Stomach (tissue), 9 donors: Measurements from ENCODE around the gene ADCY9. TPM values are rescaled to one million over a fixed set of nuclear protein-coding genes. Genes with fewer than 3 reads are reported as not detected.
"Not testable (repeated sequence)": the region's sequence is repeated elsewhere in the genome, so short reads cannot be mapped to it uniquely, and the experiment has no call there.

Experiments used
- DNase-seq, 2 donors: peaks; one replicate each; pipeline versions ENCODE4 v3.0.0 to v3.0.0-alpha.2; 2013 to 2019
- H3K27ac ChIP-seq, 5 donors: fragments of 200-600 bp in 4 of 5; sonication (generic) in 4 of 5; one replicate each; pipeline ENCODE4 v1.5.1; 2013 to 2019; ENCODE audit warnings: mild to moderate bottlenecking in 1 of 5, moderate library complexity in 1 of 5
- H3K27me3 ChIP-seq, 3 donors: fragments of 200-600 bp; sonication (generic); one replicate each; pipeline ENCODE4 v1.5.1; 2017 to 2019; ENCODE audit warnings: mixed run types in 1 of 3
- H3K36me3 ChIP-seq, 4 donors: fragments of 200-600 bp; sonication (generic); 1 replicate in 3 of 4; 2 replicates in 1 of 4; pipeline ENCODE4 v1.5.1; 2016 to 2019
- H3K4me1 ChIP-seq, 4 donors: fragments of 200-600 bp; sonication (generic); one replicate each; pipeline ENCODE4 v1.5.1; 2016 to 2019
- H3K4me3 ChIP-seq, 4 donors: fragments of 200-600 bp; sonication (generic) in 3 of 4; one replicate each; pipeline ENCODE4 v1.5.1; 2016 to 2019; ENCODE audit warnings: mild to moderate bottlenecking in 1 of 4
- H3K9me3 ChIP-seq, 4 donors: fragments of 200-600 bp; sonication (generic); one replicate each; pipeline ENCODE4 v1.5.1; 2016 to 2019
- CTCF ChIP-seq, 7 experiments: fragments of 450-650 bp in 4 of 7; fragments of 200-600 bp in 3 of 7; sonication (generic) in 3 of 7; IDR thresholded peaks; one replicate each; pipeline ENCODE4 v1.5.1; 2016 to 2019; ENCODE audit warnings: antibody characterized with exemption in 7 of 7, control low read depth in 2 of 7, mild to moderate bottlenecking in 1 of 7
- EP300 ChIP-seq: sonication (generic); formaldehyde crosslinking; IDR thresholded peaks from one replicate; pipeline ENCODE4 v1.6.1; 2017; ENCODE audit warnings: antibody characterized with exemption
- POLR2A ChIP-seq, 4 donors: fragments of 450-650 bp; IDR thresholded peaks; one replicate each; pipeline ENCODE4 v1.6.1; 2016; ENCODE audit warnings: antibody characterized with exemption in 4 of 4, control low read depth in 2 of 4, mild to moderate bottlenecking in 1 of 4, moderate library complexity in 1 of 4
- POLR2AphosphoS5 ChIP-seq, 3 donors: sonication (generic); formaldehyde crosslinking; IDR thresholded peaks; one replicate each; pipeline ENCODE4 v1.6.1; 2016; ENCODE audit warnings: antibody characterized with exemption in 3 of 3
- WGBS, 5 donors: extraction: QIAGEN DNeasy Blood & Tissue Kit in 3 of 5; methylation state at CpG; one replicate each; pipeline versions ENCODE4 v1.1.5 to v1.1.7; 2013 to 2018; 5-methylcytosine and 5-hydroxymethylcytosine counted together
- intact Hi-C: fragments of 100-400 bp; cut with DNase I; formaldehyde crosslinking; loops from one replicate; pipeline ENCODE4 v1.15.1; 2023; ENCODE audit warnings: low total_unique reads
- polyA plus RNA-seq, 3 donors: library from polyadenylated mRNA; stranded (reverse); fragments of 200-250 nt; gene quantifications; one replicate each; pipeline ENCODE4 v1.2.3, GENCODE V29; 2013
- total RNA-seq, 5 donors: library from RNA; depleted of rRNA; stranded (reverse); fragments of >200 nt; gene quantifications; one replicate each; pipeline versions ENCODE4 v1.1.0 to v1.2.3, GENCODE V29; 2014 to 2016
- donor health status: healthy with polysubstance abuse.
- donor health status: Bipolar disorder and iron deficiency.
- donor health status: healthy.

The ADCY9 gene
- total and polyA plus RNA-seq, 8 donors: 1.7 to 55.0 (median 12.9) TPM

DNA sequence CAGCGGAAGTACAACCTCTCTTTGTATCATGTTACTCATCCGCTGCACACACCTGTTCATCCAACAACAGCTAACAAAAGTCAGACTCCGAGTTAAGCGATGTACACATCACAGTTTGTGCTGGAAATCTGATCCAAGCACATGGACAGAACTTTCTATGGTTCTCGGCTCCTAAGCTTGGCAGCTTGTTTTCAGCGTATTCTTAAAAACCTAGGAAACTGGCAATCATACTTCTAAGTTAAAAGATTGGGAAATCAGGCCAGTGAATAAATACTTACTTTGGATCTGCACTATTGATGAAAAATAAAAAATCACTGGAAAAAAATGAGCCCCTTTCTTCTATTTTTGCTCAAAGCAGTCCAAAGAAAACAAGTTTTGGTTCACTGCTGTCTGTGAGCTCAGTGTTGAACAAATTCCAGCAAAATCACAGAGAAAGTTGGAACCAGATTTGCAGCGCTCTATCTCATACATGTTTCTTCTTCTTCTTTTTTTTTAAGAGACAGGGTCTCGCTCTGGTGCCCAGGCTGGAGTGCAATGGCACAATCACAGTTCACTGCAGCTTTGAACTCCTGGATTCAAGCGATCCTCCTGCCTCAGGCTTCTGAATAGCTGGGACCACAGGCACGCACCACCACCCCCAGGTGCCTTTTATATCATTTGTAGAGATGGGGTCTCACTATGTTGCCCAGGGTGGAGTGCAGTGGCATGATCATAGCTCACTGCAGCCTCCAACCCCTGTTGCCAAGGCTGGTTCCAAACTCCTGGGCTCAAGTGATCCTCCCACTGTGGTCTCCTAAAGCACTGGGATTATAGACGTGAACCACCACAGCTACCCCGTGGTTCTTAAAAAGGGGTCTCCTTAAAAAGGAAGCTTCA lies 164.1 kb downstream of the ADCY9 start:
- peak overlapping the region in 3 of 5 donors; percentile 67 to 80 (median 77) for H3K27ac ChIP-seq

GRCh38 chr16:3951380-3951779 lies 164.9 kb downstream of the ADCY9 start:
- Histone ChIP-seq H3K27ac (peak overlapping the region in 4 of 5 donors; percentile 59 to 80 (median 72)), H3K4me1 (peaks cover 4 to 41% (median 16%) of the 10 kb centered on the region in 4 donors), H3K27me3 (peaks cover 0 to 21% (median 0%) of the 10 kb centered on the region in 3 donors)
- H3K4me3 ChIP-seq, H3K9me3 ChIP-seq, H3K36me3 ChIP-seq, intact Hi-C loops, DNase-seq: not testable (repeated sequence)
- 57 to 71% (median 63%) methylated on average over 5 of the region's 5 CpGs for WGBS, 5 donors

More for the DNA sequence above, 164.1 kb downstream of the ADCY9 start:
- DNase-seq: peak in 1 of 2 donors; percentile 69
- WGBS, 5 donors: 60 to 76% (median 71%) methylated on average over 11 to 12 of the region's 12 CpGs
- H3K36me3 ChIP-seq: no peaks in the 10 kb centered on the region
- no peaks in the 10 kb centered on the region for H3K9me3 ChIP-seq
- H3K4me1 ChIP-seq: peaks cover 4 to 37% (median 13%) of the 10 kb centered on the region in 4 donors
- intact Hi-C loops: no loop called here
- peaks cover 0 to 21% (median 0%) of the 10 kb centered on the region in 3 donors for H3K27me3 ChIP-seq
- H3K4me3 ChIP-seq: no peak overlapping the region
- TF ChIP-seq POLR2AphosphoS5 (IDR thresholded peaks at IDR 0.05) (no peak), EP300 (no peak), POLR2A (IDR thresholded peaks at IDR 0.05) (no peak), CTCF (IDR thresholded peaks at IDR 0.05) (no peak)

GRCh38 chr16:3950343-3951193 lies 165.7 kb downstream of the ADCY9 start:
- H3K27ac ChIP-seq: peak overlapping the region; percentile 46 to 80 (median 67)
- peak overlapping the region in 1 of 4 donors; percentile 11 for H3K4me3 ChIP-seq
- WGBS, 5 donors: 42 to 73% (median 59%) methylated on average over 32 of the region's 32 CpGs
- H3K27me3 ChIP-seq: peaks cover 0 to 19% (median 0%) of the 10 kb centered on the region in 3 donors
- DNase-seq: peak; percentile 54 to 93
- H3K36me3 ChIP-seq: no peaks in the 10 kb centered on the region
- no peaks in the 10 kb centered on the region for H3K9me3 ChIP-seq
- intact Hi-C loops: no loop called here
- TF ChIP-seq POLR2AphosphoS5 (IDR thresholded peaks at IDR 0.05) (peak in 2 of 3 donors; percentile 7 to 69), CTCF (IDR thresholded peaks at IDR 0.05) (no peak)
- peaks cover 4 to 48% (median 18%) of the 10 kb centered on the region in 4 donors for H3K4me1 ChIP-seq

DNA sequence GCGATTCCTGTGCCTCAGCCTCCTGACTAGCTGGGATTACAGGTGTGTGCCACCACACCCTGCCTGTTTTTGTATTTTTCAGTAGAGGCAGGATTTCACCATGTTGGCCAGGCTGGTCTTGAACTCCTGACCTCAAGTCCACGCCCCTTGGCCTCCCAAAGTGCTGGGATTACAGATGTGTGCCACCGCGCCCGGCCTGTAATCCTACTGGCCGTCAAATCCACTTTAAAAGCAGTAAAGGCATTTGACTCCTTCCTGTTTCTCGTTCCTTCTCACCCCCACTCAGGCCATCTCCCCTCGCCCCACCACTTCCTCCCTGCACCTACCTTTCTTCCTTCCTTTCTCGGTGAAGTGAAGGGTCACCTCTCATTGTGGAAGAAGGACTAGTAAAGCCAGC lies 166.3 kb downstream of the ADCY9 start:
- Histone ChIP-seq H3K4me3 (no peak overlapping the region), H3K9me3 (no peaks in the 10 kb centered on the region), H3K4me1 (peaks cover 4 to 48% (median 18%) of the 10 kb centered on the region in 4 donors), H3K27ac (peak overlapping the region; percentile 12 to 80 (median 67)), H3K27me3 (peaks cover 0 to 17% (median 0%) of the 10 kb centered on the region in 3 donors), H3K36me3 (no peaks in the 10 kb centered on the region)
- intact Hi-C loops: no loop called here
- TF ChIP-seq EP300: no peak
- no peak for TF ChIP-seq POLR2AphosphoS5 (IDR thresholded peaks at IDR 0.05)
- TF ChIP-seq POLR2A (IDR thresholded peaks at IDR 0.05): no peak
- no peak for TF ChIP-seq CTCF (IDR thresholded peaks at IDR 0.05)
- DNase-seq: no peak
- 58 to 72% (median 63%) methylated on average over 9 of the region's 9 CpGs for WGBS, 5 donors
